GM12872 (cell line): ENCODE data around the gene ACTN4.

Experiments used
- CTCF ChIP-seq: IDR thresholded peaks from 3 replicates; pipeline ENCODE4 v1.5.1; 2011; ENCODE audit warnings: low read depth, mild to moderate bottlenecking, low read length, moderate library complexity; ENCODE audit not compliant: insufficient read depth

Gene ACTN4

GRCh38 chr19:38705197-38706019 lies 58.0 kb downstream of the ACTN4 start:
- TF ChIP-seq CTCF = no peak

- TF ChIP-seq CTCF = no peak
Measured at GRCh38 chr19:38706792-38707511, 59.5 kb downstream of the ACTN4 start.

- no peak for TF ChIP-seq CTCF
Measured at GRCh38 chr19:38707512-38708114, 60.2 kb downstream of the ACTN4 start.

DNA sequence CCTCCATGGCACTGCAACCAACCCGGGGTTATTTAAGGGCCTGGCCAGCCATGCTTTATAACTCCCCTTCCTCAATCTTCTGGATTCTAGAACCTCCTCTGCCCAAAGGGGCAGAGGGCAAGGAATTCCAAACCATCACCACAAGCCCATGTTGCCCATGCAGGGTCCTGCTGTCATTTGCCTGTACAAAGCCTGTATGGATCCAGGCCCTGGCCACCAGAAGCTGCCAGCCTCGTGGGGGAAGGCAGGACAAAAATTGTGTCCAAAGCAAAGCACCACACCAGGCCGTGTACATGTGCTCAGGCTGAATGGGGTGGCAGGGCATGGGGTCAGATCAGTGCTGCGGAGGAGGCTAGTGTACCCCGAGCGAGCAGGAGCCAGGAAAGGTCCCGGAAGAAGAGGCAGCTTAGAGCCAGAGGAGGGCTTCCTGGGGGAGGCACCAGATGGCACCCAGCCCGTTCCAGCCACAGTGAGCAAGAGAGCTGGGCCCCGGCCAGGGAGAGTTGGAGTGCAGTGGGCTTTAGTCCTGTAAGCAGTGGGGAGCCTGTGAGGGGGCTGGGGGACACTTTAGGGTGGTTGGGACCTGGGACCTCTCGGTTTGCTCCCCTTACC lies 61.1 kb downstream of the ACTN4 start:
- TF ChIP-seq CTCF = no peak

- TF ChIP-seq CTCF = no peak
Measured at GRCh38 chr19:38709119-38709518, 61.7 kb downstream of the ACTN4 start.

DNA sequence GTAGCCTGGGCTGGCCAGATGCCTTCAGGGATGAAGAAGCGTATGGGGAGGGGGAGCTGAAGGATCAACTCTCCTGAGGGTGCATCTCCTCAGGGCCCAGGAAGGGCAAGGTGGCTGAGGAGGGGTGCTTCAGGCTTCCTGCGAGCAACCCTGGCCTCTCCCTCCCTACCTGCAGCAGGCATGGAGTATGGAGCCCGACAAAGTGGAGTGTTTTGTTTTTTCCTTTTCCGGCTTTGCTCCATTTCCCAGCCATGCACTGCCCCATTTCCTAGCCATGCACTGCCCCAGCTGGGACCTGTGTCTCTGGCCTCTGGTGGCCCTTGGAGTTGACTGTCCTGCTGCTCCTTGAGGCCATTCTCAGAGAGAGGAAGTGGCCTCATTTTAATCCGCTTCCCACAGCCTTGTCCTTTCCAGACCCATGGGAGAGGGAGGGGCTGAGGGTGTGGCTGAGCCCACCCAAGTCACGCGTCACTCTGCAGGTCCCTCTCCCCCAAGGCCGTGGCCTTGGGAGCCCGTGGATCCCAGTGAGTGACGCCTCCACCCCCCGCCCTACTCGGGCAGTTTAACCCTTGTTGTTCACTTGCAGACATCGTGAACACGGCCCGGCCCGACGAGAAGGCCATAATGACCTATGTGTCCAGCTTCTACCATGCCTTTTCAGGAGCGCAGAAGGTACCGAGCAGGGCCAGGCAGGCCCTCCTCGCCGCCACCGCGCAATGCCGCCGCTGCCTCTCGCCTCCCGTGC lies 62.4 kb downstream of the ACTN4 start:
- no peak for TF ChIP-seq CTCF
